SU-DHL-6 (cell line): Measurements from ENCODE around the gene ARRDC1.

ENCODE experiments used
- H2AFZ ChIP-seq: fragments of 200-600 bp; sonication (generic); 2 replicates; pipeline ENCODE4 v1.6.1; 2014; ENCODE audit warnings: low read depth, mild to moderate bottlenecking, moderate library complexity, mixed read lengths, antibody characterized with exemption, low read length; ENCODE audit not compliant: severe bottlenecking
- H3F3A ChIP-seq: fragments of 200-600 bp; shearing (Covaris generic); 2 replicates; pipeline ENCODE4 v1.6.0; 2016; ENCODE audit warnings: antibody characterized with exemption, mild to moderate bottlenecking; ENCODE audit not compliant: insufficient read depth
- H3K27ac ChIP-seq: fragments of 200-600 bp; sonication (generic); 2 replicates; pipeline ENCODE4 v1.5.1; 2016; ENCODE audit warnings: low read depth, mild to moderate bottlenecking, low read length, moderate library complexity, mixed read lengths
- H3K27me3 ChIP-seq: fragments of 200-600 bp; sonication (generic), shearing (Covaris generic); 2 replicates; pipeline ENCODE4 v1.6.0; 2014; ENCODE audit warnings: mild to moderate bottlenecking, low read length
- H3K36me3 ChIP-seq: fragments of 200-600 bp; sonication (generic); 2 replicates; pipeline ENCODE4 v1.6.1; 2014; ENCODE audit warnings: mild to moderate bottlenecking, low read length, mixed read lengths
- H3K4me2 ChIP-seq: fragments of 300-600, 200-600 bp; shearing (Covaris generic), sonication (generic); 2 replicates; pipeline ENCODE4 v1.6.0; 2014; ENCODE audit warnings: low read length, low read depth, mild to moderate bottlenecking; ENCODE audit not compliant: poor library complexity, severe bottlenecking
- H3K4me3 ChIP-seq: fragments of 200-600 bp; sonication (generic); 2 replicates; pipeline ENCODE4 v1.5.1; 2014; ENCODE audit warnings: antibody characterized with exemption, low read length, mild to moderate bottlenecking, mixed read lengths; ENCODE audit not compliant: insufficient read depth, poor library complexity, severe bottlenecking
- H3K79me2 ChIP-seq: fragments of 200-600 bp; sonication (generic); 2 replicates; pipeline ENCODE4 v1.6.1; 2014; ENCODE audit warnings: mild to moderate bottlenecking, low read length, moderate library complexity; ENCODE audit not compliant: insufficient read depth
- H3K9ac ChIP-seq: fragments of 200-600 bp; sonication (generic); 2 replicates; pipeline ENCODE4 v1.7.0; 2014; ENCODE audit warnings: mild to moderate bottlenecking, low read length
- H3K9me2 ChIP-seq: fragments of 200-600 bp; sonication (generic); replicated peaks from 2 replicates; pipeline ENCODE4 v1.6.1; 2014; ENCODE audit warnings: low read length; ENCODE audit not compliant: insufficient read depth
- H3K9me3 ChIP-seq: fragments of 200-600 bp; sonication (generic); 2 replicates; pipeline ENCODE4 v1.6.1; 2014; ENCODE audit warnings: low read length, mixed read lengths; ENCODE audit not compliant: insufficient read depth
- H4K20me1 ChIP-seq: fragments of 200-600 bp; sonication (generic); 2 replicates; pipeline ENCODE4 v1.6.1; 2014; ENCODE audit warnings: low read depth, mild to moderate bottlenecking, antibody characterized with exemption, low read length, moderate library complexity, mixed read lengths
- CTCF ChIP-seq: fragments of 200-600 bp; sonication (generic); IDR thresholded peaks from one replicate; pipeline ENCODE4 v1.5.1; 2017; ENCODE audit warnings: antibody characterized with exemption, mild to moderate bottlenecking, low read length, moderate library complexity; ENCODE audit not compliant: insufficient read depth, poor library complexity, severe bottlenecking
- EZH2phosphoT487 ChIP-seq: fragments of 200-600 bp; sonication (generic), shearing (Covaris generic); conservative IDR thresholded peaks from 2 replicates; pipeline ENCODE4 v1.6.1; 2018; ENCODE audit warnings: mild to moderate bottlenecking, antibody characterized with exemption, low read length, moderate library complexity, mixed read lengths

The ARRDC1 gene

GRCh38 chr9:137642892-137643291 lies 37.4 kb downstream of the ARRDC1 start:
- H3K79me2 ChIP-seq = peaks cover 92% of the 10 kb centered on the region
- H3F3A ChIP-seq = 0 out of 2 replicates have a peak, but pooled peaks cover 3% of the 10 kb centered on the region
- H3K9me3 ChIP-seq = no peaks in the 10 kb centered on the region
- no peak for TF ChIP-seq CTCF
- TF ChIP-seq EZH2phosphoT487 = no peak
- H3K36me3 ChIP-seq = no peaks in the 10 kb centered on the region
- no peaks in the 10 kb centered on the region for H4K20me1 ChIP-seq
- H3K4me2 ChIP-seq = no peak overlapping the region
- no peak overlapping the region for H3K4me3 ChIP-seq
- H2AFZ ChIP-seq = no peak overlapping the region
- no peak overlapping the region for H3K9ac ChIP-seq
- H3K9me2 ChIP-seq = no peaks in the 10 kb centered on the region
- no peaks in the 10 kb centered on the region for H3K27me3 ChIP-seq
- H3K27ac ChIP-seq = no peak overlapping the region

DNA sequence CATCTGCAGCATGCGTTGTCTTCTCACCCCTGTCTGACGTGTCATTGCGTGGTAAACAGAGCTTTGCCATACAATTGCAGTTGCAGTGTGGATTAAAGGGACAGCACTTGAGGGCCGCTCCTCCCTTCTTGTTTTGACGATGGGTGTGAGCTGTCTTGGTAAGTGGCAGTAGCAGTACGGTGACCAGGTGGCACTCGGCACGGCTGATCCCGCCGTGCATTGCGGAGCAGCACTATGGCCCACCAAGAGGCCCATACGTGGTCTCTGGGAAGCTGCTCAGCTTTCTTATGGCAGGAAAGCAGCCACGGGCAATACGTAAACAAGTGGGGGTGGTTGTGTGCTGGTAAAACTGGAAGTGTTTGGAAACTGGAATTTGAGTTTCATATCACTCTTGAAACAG lies 38.4 kb downstream of the ARRDC1 start:
- 0 out of 2 replicates have a peak, but pooled peaks cover 3% of the 10 kb centered on the region for H3F3A ChIP-seq
- H2AFZ ChIP-seq = no peak overlapping the region
- H3K4me2 ChIP-seq = no peak overlapping the region
- no peak for TF ChIP-seq CTCF
- TF ChIP-seq EZH2phosphoT487 = no peak
- H3K9ac ChIP-seq = no peak overlapping the region
- no peaks in the 10 kb centered on the region for H3K36me3 ChIP-seq
- peaks cover 92% of the 10 kb centered on the region for H3K79me2 ChIP-seq
- H3K4me3 ChIP-seq = no peak overlapping the region
- no peaks in the 10 kb centered on the region for H3K27me3 ChIP-seq
- H4K20me1 ChIP-seq = no peaks in the 10 kb centered on the region
- no peaks in the 10 kb centered on the region for H3K9me3 ChIP-seq
- no peaks in the 10 kb centered on the region for H3K9me2 ChIP-seq
- H3K27ac ChIP-seq = no peak overlapping the region

DNA sequence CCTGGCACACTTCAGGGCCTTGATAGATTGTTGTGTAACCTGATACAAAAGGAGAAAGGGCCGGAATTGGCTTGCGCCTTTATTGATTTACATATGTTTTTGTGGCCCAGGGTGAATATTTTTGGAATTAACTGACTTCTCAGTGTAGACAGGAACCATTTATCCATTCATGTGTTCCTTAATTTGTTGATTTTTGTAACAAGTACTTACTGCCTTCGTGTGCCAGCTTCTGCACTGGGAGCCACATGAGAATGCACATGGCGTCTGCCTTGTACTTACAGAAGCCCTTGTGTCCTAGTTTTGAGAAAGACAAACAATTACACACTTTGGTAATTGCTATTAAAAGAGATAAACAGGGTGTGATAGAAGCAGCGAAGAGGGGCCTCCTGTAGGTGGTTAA lies 39.7 kb downstream of the ARRDC1 start:
- no peaks in the 10 kb centered on the region for H3K27me3 ChIP-seq
- no peaks in the 10 kb centered on the region for H3K9me3 ChIP-seq
- H2AFZ ChIP-seq = no peak overlapping the region
- H4K20me1 ChIP-seq = no peaks in the 10 kb centered on the region
- H3K27ac ChIP-seq = no peak overlapping the region
- TF ChIP-seq CTCF (no peak), EZH2phosphoT487 (no peak)
- no peak overlapping the region for H3K9ac ChIP-seq
- no peaks in the 10 kb centered on the region for H3K9me2 ChIP-seq
- peaks cover 82% of the 10 kb centered on the region for H3K79me2 ChIP-seq
- H3K4me2 ChIP-seq = no peak overlapping the region
- no peak overlapping the region for H3K4me3 ChIP-seq
- H3K36me3 ChIP-seq = no peaks in the 10 kb centered on the region
- H3F3A ChIP-seq = 0 out of 2 replicates have a peak, but pooled peaks cover 3% of the 10 kb centered on the region

DNA sequence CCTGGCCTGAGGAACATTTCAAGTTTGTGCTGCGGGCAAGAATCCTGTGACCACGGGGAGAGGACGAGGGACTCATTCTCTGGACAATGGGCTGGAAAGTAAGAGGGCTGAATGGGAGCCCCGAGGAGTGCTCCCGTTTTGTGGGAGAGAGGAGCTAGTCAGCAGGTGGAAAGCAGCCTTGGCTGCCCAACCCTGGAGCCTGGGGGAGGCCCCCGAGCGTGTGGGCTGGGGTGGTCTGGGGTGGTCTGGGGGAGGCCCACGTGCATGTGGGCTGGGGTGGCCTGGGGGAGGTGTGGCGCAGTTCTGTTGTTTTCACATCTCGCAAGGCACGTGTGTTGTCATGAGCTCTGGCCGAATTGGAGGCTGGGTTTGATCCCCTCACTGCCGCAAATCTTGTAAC lies 40.9 kb downstream of the ARRDC1 start:
- Histone ChIP-seq H3K79me2 (peaks cover 80% of the 10 kb centered on the region), H3K4me3 (no peak overlapping the region), H3F3A (no peaks in the 10 kb centered on the region), H3K9me3 (no peaks in the 10 kb centered on the region), H3K36me3 (no peaks in the 10 kb centered on the region), H3K27me3 (no peaks in the 10 kb centered on the region), H3K27ac (no peak overlapping the region), H3K4me2 (no peak overlapping the region), H3K9me2 (no peaks in the 10 kb centered on the region), H2AFZ (no peak overlapping the region), H3K9ac (no peak overlapping the region), H4K20me1 (no peaks in the 10 kb centered on the region)
- TF ChIP-seq CTCF (no peak), EZH2phosphoT487 (no peak)
